Measurements from ENCODE around the gene TFE3.

TFE3 gene

DNA sequence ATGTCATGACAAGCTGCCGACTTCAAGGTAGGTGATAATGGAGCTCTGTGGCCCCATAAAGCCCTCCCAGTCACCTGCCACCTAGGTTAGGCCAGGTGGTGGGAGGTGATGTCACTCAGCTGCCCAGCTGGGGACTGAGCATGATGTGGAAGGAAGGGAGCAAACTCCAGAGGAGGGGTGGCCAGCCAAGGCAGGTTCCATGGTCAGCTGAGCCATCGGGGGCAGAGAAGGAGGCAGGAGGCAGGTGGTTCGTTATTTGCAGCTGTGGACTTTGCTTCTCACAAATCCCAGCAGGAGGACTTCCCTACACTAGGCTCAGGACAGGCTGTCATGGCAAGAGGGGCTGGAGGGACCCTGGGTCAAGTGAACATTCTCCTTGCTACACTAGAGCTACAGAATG, 17.8 kb upstream of the TFE3 start:
- DNase-seq, result no peak

DNA sequence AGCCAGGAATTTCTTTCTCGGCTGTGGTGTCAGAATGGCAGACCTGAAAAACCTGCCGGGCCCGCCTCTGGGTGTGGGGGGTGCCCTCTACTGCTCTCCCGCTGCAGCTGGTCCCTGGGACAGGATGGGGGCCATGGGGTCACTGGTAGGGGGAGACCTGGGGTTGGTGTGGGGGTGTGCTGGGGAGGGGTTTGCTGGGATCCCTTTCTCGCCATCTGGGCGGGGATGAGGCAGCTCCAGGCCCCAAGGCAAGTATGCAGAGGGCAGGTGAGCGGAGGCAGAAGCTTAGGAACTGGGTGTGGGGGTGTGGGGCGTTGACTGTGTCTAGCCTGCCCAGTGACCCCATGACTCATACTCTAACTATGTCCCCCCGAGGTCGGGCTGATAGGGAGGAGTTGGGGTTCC, 16.5 kb upstream of the TFE3 start:
- no peak for DNase-seq

DNA sequence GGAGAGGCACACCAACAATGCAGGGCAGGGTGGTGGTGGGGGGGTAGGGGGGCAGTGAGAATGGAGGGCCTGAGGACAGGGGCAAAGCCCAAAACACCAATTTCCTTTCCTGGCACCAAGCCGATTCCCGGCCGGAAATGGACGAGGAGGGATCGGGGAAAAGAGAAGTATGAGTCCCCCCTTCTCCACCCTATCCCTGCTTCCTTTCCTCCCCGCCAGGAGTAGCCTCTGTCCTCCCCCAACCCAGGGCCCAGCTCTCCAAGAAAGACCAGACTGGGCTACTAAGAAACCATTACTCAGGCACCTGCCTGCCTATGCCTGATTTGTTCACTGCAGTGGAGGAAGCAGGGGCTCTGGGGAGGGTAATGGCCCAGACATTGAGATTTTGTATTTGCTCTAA, 16.0 kb upstream of the TFE3 start:
- no peak for DNase-seq

DNA sequence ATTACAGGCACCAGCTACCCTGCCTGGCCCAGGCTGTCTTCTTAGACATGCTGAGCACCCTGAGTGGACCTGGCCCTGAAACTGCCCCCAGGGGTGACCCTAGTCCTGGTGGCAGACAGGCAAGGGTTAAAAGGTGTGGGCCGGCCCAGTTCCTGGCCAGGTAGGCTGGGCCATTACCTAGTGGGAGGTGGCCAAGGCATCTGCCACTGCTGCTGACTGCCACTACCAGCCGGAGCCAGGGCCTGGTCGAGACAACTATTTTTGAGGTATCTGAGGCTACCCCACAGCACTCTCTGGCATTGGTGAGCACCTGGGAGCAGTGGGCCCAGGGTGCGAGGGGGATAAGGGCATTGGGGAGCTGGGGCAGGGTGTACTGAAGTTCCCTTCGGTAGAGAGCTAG, 15.6 kb upstream of the TFE3 start, which contains the start of gene CCDC120:
TSS of gene CCDC120 (plus strand) at position 206 of the 400 bp plus-strand sequence. CDS start 3,043 bp downstream, outside the sequence.
- no peak for DNase-seq

DNA sequence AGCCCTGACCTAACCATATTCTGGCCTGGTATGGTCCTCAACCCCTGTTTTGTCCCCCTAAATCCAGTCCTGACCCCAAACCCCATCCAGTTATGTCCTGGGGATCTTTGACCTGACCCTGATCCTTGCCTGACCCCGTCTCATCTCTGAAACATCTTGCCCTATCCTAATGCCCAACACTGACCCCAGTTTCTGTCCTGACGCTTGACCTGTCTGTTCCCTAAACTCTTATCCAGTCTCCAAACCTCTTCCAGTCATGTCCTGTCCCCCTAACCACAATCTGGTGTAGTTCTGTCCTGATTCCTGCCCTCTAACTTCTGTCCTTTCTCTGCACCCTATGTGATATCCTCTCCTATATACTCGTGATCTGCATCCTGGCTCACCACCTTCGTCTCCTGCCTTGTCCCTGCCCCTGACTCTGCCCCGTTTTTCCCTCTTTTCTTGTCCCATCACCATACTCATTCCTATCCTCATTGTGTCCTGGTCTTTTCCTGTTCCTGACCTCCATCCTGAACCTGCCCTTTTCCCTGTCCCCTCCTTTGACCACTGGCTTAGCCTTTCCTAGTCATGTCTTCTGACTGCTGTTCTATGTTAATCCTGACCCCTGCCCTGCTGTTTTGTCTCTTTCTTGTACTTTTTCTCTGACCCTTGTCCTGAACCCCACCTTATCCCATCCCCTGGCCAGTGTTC, 11.1 kb upstream of the TFE3 start:
- DNase-seq, result no peak

DNA sequence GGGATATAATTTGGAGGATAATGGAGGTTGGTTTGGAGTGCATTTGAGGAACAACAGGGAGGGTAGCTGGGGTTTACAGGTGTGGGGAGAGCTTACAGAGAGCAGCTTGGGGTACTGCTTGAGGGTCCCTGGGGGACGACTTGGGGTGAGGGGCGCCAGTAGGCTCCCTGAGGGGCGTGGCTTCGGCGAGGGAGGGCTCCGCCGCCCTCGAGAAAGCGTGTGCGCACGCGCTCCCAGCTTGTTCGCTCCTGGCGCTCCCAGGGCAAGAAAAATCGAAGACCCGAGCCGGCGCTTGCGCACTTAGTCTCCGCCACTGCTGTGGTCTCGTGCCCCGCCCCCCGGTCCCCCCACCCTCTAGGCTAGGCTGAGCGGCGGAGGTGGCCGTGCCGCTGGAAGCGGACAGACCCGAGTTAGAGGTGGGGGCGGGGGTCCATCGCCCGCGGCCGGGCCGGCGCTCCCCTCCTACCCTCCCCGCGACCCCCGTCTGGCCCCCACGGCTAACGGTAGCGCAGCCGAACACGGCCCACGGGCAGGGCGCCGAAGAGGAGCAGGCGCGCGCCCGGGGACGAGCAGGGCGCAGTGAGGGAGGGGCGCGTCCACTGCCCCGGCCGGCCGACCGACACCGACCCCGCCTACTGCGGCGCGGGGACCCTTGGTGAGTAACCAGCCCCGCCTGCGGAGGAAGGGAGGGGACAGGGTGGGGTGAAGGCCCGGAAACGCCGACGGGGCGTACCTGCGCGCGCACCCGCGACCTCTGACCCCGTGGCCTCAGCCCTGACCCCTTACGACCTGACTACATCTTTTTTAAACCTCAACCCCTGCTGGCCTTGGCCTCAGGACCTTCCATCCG, 10.3 kb upstream of the TFE3 start:
- peak; percentile 46 for DNase-seq

DNA sequence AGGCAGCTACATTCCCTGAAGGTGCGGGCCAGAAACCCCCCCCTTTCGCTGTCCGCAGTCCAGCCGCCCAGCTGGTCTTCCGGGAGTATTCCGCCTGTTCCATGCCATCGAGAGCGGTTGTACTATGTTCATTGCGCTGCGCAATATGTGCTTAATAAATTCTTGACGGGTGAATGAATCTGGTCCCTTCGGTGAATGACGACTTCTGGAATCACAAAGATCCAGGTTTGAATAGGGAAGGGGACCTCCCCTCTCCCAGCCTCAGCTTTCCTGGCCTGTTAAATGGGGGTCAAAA, 777 bp upstream of the TFE3 start:
- DNase-seq, result no peak

DNA sequence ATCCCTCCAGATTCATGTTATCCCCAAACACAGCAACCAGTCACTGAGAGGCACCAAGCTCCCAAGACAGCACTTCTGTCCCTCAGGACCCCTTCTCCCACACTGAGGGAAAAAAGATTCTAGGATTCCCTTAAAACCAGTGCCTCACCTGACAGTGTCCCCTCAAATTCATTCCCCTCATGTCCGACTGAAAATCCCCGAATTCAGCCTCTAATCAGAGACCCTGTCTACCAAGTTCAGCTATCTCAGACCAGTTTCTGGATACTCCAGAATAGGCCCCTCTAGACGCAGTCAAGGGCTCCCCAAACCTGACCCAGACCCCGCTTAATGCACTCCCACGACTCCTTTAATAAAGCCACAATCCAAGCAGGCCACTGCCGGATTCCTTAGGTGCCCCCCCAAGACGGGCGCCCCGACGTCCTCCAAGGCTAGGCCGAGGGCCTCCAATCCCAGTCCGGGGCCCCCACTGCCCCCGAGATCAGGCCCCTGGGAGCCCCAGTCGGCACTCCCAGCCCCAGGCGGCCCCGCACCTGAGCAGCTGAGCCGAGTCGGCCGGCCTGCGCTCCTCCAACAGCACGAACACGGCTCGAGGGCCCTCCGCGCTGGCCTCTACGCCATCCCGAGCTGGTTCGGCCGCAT, 457 bp downstream of the TFE3 start:
- no peak for DNase-seq

DNA sequence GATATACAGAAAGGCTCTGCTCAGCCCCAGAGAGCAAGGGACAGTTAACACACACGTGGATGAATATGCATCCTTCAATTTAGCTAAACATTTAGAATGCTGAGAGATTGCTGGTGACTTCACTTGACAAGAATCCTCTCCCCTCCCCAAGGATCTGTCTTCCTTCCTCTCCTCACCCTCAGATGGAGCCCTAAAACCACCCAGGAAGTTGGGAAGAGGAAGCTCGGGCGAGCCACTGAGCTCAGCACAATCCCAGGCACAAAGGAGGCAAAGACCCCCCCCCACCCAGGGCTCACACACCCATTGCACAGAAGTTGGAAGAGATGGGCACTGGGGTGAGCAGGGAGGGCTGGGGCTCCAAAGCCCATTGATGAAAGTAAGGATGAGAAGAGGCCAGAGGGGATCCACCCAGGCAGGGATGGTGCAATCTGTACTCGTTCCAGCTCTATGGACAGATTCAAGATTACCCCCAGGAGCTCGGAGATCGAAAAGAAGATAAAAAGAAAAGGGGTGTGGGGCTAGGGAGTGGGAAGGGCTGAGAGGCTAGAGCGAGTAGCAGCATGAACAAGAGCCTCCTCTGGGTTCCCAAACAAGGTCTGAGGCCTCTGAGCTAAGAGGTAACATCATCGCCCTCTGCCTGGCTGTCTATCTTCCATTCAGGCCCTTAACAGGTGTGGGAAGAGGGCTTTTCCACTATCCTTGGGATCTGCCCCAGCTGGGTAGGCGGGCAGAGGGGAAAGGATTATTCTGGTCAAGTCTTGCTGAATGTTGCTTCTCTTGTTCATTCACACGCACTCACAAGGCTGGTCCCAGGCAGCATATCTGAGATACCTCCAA, 1.2 kb downstream of the TFE3 start:
- no peak for DNase-seq

DNA sequence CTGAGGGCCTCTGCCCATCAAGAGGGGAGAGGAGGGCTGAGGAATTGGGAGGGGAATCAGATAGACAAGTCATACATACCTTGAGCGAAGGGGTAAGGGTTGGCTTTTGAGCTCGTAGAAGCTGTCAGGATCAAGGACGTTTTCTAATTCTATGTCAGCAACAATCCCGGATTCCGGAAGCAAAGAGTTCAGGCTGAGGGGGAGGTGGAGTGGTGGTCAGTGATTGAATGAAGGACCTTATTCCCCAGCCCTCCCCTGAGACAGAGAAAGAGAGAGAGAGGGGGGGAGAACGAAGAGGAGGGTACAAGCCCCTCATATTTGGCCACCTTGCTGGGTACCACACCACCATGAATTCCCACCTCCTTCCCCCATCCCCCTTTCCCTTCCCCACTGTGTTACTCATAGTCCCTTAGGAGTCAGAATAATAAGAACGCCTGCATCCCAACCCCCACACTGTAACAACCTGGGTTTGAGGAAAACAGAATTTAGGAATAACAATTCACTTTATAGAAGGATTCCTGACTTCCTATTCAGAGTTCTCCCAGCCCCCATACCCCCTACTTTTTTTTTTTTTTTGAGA, 2.7 kb downstream of the TFE3 start:
- no peak for DNase-seq

DNA sequence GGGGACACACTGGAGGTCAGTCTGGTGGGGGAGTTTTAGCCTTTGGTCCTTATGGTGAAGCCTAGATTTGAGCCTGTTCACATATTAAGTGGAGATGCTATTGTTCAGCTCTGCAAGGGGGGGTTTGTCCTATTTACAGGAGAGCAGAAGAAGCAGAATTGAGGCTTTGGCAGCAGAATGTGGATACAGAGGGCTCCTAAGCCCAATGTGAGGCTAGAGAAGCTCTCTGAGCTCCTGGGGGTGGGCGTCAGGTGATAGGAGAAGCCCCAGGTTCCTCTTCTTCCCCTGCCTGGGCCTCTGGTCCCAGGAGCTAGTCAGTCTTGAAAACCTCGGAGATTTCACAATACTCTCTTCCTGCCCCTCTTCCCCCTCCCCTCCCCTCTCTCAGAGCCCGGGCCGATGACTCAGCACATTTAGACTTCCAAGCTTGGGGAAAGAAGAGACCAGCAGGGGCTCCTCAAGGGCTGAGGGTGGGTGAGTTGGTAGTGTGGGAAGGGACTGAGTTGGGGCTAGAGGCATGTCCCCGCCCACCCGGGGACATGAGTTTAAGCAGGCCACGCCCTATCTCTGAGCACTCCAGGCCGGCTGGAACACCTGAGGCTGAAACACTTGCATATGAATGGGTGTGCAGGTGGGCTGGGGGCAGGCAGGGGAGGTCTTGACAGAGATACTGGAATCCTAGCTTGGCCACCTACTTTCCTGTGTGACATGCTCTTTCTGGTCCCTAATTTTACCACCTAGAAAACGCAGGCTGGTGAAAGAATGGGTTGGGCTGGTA, 3.4 kb downstream of the TFE3 start:
- DNase-seq, result peak; percentile 66

DNA sequence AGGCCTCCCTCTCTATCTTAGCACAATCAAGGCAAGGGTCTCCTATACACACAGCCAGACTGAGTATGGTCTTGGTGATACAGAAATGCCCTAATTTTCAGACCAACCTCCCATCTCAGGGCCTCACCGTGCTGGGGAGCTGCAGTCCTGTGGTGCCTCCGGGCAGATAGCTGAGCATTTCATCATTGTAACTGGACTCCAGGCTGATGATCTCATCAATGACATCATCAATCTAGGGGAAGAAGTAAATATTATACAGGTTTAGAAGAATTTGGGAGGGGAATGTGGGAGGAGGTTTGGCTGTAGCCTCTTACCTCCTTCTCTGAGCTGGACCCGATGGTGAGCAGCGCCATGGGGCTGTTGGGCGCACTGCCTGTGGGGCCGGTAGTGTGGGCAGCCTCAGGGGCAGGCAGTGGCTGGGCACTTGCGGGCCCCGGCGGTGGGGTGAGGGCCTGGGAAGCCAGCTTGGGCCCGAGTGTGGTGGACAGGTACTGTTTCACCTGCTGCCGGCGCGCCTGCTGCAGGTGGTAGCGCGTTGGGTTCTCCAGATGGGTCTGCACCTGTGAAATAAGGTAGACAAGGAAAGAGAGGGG, 5.2 kb downstream of the TFE3 start:
- DNase-seq, result no peak

DNA sequence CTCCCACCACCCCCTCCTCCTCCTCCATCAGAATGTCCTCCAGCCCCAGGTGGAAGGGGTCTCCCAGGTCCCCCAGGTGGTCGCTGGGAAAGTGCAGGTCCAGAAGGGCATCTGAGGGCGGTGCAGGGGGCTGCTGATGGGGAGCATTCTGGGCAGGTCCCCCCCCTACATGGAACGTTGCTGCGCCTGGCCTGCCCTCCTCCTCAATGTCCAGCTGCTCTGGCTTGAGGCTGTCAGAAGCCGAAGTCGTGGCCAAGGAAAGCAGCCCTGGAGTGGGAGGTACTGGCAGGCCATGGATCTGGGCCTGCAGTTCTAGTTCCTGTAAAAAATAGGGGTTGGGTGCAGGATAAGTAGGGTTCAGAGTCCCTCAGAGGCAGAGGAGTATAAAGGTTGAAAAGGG, 12.9 kb downstream of the TFE3 start:
- DNase-seq, result no peak

DNA sequence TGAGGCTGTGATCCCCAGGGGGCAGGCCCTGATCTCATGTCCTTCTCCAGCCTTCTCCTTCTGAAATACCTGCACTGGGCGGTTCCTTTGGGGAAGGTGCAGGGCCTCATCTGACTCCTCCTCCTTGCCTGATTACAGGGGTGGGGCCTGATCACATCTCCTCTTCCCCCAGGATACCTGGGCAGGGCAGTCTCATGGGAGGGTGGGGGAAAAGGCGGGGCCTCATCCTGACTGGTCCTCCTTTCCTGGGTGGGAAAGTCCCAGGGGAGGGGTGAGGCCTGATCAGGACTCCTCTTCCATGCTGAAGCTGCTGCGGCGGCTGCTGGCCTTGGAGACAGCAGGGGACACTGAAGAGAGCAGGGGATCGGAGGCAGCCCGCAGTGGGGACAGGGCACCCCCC, 13.3 kb downstream of the TFE3 start:
- DNase-seq, result no peak

DNA sequence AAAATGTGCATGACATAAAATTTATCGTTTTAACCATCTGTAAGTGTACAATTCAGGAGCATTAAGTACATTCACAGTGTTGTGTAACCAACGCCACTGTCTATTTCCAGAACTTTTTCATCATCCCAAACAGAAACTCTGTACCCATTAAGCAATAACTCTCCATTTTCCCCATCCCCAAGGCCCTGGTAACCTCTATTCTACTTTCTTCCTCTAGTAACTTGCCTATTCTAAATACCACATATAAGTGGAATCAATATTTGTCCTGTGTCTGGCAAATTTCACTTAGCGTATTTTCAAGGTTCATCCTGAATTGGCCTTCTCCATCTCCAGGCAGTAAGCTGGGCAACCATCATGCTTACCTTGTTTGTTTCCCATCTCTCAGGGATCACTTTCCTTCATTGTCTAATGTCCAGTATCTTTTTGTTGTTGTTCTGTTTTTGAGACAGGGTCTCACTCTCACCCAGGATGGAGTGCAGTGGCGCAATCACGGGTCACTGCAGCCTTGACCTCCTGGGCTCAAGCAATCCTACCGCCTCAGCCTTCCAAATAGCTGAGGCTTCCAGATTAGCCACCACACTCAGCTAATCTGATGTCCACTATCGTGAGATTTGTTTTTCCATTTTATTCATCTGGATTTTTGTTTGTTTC, 23.4 kb downstream of the TFE3 start:
- no peak for DNase-seq

DNA sequence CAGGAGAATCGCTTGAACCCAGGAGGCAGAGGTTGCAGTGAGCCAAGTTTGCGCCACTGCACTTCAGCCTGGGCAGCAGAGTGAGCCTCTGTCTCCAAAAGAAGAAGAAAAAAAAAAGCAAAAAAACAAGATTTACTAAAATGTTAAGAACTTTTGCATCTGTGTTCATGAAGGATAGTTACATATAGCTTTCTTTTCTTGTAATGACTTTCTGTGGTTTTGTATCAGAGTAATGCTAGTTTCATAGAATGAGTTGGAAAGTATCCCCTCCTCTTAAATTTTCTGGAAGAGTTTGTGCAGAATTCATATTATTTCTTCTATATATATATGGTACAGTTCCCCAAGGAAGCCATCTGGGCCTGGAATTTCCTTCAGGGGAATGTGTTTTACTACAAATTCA, 24.1 kb downstream of the TFE3 start:
- DNase-seq, result no peak

DNA sequence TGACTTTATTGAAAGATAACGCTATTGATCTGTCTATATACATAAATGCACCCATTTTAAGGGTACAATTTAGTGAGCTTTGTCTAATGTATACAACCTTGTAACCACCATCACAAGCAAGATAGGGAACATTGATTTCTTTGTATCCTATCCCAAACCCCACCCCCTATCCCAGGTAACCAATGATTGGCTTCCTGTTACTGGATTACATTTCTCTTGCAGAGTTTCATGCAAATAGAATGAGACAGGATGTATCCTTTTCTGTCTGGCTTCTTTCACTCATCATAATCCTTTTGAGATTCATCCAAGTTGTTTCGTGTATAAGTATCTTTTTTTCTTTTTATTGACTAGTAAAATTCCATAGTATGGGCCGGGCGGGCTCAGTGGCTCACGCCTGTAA, 39.5 kb downstream of the TFE3 start:
- DNase-seq, result no peak

DNA sequence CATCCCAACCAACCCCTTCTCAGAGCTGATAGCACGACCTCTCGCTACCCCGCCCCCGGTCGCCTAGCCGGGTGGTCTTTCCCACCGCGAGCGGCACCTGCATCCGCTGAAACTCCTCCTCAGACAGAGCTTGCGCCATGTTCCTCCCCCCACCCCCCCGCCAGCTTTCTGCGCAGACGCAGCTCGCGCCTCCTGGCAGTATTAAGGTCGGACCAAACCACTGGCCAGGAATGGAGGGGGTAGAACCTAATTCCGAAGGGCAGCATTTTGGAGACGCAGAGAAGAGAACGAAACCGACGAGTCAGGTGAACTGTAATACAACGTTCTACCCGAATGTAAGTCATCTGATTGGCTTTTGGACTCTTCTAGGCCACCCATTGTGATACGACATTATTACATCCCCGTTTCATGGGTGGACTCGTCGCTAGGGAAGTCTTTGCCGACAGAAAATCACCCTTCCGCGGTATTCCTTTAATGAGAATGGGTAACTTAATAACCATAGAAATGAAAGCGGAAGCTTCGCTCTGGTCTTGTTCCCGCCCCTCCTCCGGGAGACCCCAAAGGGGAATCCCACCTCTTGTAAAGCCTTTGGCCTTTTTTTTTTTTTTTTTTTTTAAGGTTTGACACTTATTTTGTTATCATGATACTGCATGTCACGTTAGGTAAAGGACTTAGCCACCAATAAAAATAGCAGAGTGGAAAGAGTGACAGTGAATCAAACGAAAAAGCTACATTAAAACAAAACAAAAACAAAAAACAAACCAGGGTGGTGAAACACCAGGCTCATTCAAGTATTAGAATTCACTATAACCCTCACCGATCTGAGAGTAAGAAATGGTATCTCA, 40.8 kb downstream of the TFE3 start, which contains the start of gene GRIPAP1:
TSS of gene GRIPAP1 (minus strand) at position 174 of the 845 bp plus-strand sequence. CDS start at position 139, 35 bp downstream.
- DNase-seq, result peak; percentile 85

DNA sequence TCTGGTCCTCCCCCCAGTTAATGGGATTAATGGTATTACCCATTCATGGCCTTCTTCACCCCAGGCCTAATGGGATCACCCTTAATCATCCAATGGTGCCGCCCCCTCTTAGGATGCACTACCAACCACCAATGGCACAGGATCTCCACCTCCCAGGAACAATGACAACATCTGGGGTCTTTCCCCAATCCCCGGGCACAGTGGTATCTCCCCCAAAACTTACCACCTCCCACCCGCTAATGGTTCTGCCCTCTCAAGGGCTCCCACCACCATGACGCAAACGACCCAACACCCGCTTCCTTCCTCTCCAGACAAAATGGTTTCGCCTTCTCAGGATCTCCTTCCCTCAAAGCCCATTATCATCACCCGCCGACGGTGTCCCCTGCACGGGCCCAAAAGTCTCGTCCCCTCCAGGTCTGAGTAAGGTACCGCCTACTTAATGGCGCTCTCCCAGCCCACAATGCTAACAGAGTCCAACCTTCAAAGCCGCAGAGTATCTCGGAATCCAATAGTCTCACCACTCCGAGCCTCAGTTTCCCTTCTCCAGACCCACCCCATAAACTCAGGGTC, 41.6 kb downstream of the TFE3 start:
- no peak for DNase-seq

DNA sequence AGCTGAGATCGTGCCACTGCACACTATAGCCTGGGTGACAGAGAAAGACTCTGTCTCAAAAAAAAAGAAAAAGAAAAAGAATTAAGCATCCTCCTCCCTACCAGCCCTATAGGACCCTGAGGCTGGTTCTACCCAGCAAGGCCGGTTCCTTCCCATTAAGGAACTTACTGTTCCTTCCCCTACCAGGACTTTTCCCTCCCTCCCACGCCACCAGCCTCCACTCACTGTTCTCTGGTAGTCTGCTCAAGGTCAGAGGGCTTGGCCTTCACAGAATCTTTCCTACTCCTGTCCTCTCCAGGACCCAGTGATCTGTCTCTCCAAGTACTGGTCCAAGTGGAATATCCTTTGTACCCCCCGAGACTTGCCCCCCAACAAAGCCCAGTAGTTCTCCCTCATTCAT, 42.5 kb downstream of the TFE3 start:
- no peak for DNase-seq

All from NCI-H2107 (cell line).